Stimulated activated CD8-positive, alpha-beta memory T cell treated with anti-CD3 and anti-CD28 coated beads, Interleukin-12 subunit alpha, Interleukin-12 subunit beta, amount 100 ng/mL, for 24 hours (primary cell): Measurements from ENCODE around the gene C10orf90.

Experiments used
- DNase-seq: peaks from one replicate; pipeline ENCODE4 v3.0.0-alpha.2; 2020; ENCODE audit errors: extremely low read depth

Gene C10orf90

DNA sequence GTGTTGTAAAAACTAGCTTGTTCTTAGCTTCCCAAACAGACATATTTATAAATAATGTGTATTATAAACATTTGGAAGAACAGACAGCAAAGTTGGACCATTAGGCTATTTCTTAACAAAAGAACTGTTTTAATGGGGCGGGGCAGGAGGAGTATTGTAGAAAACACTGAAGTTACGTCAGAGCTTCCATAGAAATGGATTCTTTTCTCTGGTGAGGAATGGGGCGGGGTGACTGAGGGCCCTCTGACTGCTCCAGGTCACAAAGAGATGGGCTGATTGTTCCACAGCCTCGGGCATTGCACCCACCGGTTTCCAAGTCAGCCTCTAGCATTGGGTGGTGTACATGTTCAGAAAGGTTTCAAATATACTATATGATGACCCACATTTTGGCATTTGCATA lies 245.5 kb downstream of the C10orf90 start:
- no peak for DNase-seq

DNA sequence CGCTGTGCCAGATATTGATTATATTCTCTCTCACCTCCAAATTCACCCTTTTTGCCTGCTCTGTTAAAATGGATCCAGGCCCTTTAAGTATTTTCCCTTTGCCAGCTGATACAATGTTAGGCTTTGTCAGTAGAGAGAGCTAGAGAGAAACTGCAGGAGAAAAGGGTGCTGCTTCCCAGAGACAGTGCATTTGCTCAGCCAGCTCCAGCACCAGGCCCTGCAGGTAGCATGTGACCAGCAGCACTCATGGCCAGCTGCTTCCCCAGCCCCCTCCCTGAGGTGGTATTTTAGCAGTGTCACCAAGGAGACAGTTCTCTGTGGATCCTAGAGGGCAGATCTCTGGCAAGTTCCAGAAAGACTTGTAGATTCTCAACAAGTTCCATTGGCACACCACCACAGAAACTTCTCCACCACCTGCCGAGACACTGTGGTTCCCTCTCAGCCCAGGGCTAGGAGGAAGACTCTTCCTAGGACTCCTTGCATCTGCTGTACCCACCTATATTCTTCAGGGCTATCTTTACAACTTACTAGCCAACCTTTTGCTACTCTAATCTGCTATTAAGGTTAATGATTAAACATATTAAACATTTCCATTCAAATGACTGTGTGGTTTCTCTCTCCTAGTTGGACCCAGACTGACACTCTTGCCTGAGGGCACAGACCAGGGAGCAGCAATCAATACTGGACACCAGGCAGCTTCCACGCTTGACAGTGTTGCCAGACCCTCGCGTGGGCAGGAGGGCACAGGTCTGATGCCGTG lies 246.6 kb downstream of the C10orf90 start:
- no peak for DNase-seq

DNA sequence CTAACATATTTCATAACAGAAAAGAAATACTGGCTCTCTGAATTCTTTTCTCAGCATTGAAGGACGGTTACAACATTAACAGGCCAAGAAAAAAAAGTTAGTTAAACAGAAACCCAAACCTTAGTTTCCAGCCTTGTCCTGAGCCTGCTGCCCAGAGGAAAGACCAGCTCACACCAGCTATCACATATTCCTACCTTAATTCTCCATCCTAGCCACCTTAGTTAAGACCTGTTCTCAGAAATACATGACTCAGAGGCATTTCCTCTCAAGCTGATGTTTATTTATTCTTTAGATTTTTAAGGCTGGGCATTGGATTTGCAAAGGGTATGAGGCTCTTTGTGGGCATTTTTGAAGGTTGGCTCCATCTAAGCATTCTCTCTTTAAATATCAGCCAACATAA lies 247.9 kb downstream of the C10orf90 start:
- no peak for DNase-seq

DNA sequence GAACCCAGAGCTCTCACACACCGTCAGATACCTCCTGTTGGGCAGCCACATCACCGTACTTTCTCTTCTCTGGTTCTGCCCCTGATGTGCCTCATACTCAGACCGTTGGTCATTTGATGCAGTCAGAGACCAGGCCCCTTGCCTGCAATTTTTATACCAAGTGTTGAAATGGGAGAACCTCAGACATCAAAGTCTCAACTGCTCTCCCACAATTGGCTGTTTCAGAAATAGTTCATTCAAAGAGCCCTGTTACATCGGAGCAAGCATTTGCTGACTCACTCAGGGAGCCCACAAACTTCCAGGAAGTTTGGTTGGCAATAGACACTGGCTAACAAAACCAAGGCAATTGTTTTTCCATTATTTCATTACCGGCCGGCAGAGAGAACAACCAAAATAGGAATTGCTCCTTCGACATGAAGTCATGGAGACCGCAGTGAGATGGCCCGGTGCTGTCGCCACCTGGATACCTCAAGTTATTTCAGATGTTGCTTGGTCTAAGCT lies 248.7 kb downstream of the C10orf90 start:
- DNase-seq: no peak

DNA sequence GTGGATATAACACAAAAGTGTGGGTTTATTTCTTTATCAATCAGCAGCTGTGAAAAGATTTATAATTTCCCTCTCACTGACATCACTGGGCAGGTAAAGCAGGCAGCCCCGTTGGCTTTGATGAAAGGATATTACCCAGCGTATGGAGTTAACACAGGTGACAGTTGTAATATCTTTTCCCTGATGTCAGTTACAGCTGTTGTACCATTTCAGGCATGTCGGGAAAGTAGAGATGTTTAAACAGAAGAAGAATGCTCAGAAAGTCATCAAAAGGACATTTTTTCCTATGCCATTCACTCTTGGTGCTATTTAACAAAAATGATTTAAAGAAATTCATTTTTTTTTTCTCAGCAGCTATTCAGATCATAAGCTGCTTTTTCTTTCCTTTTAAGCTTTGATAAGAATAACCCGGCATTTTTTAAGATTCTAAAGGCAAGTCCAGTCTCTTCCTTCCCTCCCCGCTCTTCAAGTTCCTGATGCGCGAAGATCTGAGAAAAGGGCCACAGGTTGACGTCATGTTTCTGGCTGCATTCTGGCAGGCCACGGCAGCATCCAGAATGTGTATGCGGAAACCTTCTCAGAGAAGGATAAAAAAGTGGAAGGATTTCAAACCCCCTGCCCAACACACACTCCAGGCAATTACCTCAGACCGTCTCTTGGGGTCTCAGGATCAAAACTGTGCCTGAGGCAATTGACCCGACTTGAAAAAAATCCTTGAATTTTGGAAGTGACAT lies 249.8 kb downstream of the C10orf90 start:
- no peak for DNase-seq

DNA sequence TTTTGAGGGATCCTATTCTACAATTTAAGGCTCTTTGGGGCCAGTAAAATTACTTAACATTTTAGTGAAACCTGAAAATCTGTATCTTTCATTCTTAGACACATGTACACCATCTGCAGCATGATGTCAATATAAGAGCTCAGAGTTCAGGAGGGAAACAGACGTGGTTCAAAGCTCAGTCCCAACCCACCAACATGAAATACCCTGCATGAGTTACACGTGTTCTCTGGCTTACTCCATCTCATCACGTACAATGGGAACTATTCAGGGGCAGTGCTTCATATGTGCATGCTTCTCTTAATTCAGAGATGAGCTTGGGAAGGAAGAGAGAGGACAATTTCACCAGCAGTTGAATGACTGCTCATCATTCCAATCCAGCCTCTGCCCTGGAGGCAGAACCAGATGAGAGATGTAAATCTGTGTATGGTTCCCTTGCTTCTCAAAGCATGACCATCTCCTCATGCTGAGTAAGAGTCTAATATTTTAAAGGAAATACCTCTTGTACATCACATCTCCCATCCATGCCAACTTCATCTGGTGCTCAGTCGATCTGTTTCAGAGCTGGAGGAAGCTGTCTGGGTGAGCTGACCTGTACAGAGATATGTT lies 253.2 kb downstream of the C10orf90 start:
- no peak for DNase-seq

DNA sequence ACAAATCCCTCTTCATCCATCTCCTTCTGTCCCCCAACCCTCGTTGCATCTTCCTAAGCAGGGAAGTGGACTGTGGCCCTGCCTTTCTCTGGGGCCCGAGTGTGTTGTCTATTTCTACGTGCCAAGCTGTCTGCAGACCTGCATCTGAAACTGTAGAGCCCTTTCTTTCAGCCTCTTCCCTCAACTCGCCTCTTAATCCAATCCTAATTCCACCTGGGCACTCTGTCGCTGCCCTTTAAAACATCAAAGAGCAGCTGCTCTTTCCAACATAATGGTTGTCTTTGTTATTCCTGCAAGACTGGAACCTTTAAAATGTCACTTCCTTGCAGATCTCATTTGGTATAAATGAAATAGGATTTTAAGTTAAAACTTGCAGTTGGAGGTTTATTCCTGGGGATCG lies 260.7 kb downstream of the C10orf90 start:
- no peak for DNase-seq

DNA sequence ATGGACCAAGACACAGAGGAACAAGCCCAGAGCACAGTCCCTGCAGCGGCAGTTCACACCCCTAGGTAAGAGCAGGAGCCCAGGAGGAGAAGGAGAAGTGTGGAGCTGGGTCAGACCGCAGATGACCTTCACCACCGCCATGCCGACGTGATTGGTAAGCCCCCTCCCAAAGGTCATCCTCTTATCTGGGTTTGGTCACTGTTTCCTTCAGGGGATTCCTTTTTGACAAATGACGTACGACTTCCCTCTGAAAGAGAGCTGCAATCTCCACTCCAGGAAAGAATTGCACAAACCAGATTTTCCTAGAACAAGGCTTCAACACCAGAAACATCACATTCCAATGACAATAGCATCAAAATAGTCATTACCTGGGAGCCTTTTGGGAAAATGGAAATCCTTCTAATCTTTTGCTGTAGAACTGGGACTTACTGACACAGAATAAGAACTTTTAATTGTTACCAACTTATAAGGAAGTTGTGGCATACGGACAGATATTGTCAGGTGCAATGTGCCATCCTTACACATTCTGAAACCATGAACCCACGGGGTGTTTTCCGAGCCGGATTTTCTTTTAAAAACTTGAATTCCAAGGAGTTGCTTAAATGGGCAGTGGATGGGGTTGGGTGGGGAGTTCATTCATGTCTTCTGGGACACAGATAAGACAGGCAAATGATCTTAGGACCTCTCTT lies 261.4 kb downstream of the C10orf90 start:
- no peak for DNase-seq

DNA sequence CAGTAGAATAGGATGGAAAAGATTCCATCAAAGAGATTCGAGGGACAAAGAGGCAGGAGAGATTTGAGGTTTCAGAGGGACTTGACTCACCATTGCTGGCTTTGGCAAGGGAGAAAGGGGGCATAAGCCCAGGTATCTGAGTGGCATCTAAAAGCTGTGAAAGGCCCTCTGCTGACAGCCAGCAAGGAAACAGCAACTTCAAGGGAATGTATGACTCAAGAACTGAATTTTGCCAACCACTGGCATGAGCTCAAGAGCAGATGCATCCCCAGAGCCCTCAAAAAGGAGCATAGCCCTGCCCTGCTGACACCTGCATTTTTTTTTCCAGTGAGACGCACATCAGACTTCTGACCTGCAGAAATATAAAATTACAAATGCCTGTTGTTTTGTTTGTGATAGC lies 262.7 kb downstream of the C10orf90 start:
- no peak for DNase-seq

DNA sequence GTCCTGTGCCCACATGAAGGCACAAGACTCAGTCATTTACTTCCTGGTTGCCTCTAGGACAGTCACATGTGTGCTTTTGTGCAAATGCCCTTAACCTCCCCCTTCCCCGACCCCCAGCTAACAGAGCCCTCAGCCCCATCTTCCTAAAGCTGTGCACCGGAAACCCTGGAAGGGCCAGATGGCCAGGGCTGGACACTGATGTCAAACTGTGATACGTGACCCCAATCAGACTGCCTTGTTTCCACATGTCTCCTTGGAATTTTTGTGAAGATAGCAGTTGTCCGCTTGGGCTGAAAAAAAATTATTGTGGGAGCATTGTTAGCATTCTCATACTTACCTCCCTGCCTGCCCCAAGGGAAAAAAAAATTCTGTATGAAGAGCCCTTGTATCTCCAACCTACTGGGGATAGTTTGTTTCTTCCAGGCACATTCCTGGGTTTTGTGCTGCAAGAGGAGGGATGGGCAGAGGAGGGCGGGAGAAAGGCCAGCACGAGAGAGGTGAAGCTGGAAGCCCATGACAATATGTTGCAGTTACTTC lies 265.2 kb downstream of the C10orf90 start:
- DNase-seq: no peak

DNA sequence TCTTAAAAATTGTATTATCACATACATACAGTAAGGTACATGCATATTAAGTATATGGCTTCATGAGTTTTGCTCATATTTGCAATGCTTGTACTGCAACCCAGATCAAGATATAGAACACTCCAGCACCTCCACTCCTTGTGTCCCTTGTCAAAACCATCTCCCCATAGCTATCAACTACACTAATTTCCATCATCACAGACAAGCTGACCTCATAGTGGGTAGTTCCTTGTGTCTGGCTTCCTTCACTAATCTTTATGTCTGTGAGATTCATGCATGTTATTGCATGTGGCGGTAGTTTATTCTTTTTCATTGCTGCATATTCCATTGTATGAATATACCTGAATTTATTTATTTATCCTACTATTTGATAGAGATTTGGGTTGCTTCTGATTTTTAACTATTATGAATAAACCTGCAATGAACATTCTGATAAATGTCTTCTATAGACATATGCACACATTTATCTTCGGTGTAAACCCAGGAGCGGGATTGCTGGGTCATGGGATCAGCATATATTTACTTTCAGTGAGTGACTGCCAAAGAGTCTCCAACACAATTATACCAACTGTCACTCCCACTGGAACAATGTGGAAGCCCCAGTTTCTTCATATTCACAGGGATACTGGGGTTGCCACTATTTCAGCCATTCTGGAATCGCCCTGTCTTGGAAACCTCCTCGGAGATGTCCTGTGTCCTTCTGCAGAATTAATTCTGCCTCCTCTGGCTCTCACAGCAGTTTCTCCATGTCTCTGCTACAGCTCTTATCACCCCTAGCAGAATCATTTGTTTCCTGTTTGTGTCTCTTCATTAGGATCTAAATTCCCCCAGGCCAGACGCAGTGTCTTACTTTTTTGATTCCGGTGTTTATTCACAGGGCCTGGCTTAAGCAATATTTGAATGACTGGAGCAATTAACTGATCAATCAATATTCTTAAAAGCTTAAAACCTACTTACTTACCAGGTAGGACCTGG lies 267.5 kb downstream of the C10orf90 start:
- DNase-seq: no peak

DNA sequence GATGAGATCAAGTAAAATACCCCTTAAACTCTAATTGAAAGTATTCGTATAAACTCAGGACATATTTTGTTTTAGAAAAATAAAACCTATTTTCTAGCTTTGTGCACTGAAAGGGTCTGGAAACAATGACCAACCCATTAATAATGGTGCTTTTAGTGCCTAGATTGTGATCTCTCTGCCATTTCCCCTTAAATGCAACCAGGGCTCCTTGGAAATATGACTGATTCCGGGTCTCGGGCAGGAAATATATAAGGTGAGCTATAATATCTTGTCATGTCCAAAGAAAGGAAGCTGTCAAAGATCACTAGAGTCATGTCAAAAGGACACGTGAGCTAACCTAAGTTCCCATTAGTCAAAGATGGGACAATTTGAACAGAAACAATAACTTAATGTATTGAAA lies 269.9 kb downstream of the C10orf90 start:
- DNase-seq: no peak

DNA sequence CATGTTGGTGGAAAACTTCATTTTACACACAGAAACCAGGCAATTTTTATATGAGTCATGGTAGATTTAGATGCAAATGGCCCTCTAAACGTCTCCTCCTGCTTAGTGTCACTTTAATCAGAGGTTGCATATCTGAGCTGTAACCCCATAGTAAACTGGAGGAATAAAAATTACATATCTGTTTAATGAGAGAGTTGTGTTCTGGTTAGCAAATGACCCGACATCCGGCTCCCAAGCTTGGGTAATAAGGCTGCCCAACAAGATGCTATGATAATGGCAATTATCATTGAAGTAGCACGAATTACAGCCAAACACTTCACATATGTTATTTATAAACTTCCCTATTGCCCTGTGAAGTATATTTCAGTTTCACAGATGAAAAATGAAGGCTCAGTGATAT lies 271.6 kb downstream of the C10orf90 start:
- DNase-seq: no peak

DNA sequence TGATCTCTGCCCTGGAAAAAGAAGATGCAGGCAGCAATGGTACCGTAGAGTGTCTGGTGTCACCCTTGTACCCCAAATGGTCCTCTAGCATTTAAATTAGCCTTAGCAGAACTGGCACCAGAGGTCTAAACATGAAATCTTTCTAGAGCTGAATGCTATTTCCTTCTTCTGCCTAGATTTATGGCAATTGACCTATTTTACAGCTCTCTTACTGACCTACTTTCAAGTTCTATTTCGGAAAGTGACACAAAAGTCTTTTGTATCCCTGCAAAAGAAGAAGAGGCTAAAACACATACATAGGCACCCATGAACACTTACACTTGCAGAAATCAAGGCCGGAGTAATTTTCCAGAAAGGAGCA lies 272.1 kb downstream of the C10orf90 start:
- DNase-seq: no peak

DNA sequence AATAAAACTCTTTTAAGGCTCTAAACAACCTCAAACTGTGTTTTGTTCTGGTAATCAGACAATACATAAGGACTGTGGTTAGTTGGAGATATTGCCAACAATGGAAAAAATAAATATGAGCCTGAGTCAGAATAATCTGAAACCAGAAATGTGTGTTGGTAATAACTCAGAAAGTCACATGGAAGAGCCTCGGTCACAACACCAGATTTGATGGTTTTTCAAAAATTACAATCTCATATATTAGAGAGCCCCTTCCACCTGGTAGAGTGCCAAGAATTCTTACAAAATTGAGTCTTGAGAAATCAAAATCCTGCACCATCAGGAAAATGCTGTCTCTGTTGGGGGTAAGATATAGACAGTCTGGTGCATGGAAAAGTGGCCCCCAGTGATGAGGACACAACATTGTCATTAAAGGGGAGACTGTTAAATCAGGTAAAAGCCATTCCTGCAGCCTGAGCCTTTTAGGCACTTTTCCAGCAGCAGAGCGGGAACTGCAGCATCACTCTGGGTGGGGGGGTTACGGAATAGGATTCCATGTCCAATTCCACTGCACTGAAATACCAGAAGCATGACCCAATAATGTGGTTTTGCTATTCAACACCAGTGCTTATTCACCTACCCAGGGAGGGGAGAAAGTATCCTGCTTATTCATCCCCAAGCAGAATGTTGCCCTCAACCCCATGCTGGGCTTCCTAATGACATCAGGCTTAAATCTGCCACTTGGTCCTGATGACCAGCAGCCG lies 272.7 kb downstream of the C10orf90 start:
- no peak for DNase-seq

DNA sequence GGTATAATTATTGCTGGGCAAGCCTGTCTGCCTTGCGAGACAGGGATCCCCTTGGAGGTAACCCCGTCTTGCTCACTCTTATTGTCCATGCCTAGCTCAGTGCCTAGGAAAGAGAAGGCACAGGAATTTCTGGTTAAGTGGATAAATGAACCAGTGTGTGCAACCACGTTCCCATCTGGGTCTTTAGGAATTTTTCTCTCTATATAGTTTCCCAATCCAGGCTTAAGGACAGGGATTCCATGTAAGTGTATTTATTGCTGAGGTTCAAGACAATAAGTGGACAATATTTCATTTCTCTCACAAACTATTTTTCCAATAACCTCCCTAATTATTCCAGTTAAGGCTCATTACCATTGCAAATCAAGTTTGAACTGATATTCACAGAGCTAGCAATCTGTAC lies 273.3 kb downstream of the C10orf90 start:
- no peak for DNase-seq

DNA sequence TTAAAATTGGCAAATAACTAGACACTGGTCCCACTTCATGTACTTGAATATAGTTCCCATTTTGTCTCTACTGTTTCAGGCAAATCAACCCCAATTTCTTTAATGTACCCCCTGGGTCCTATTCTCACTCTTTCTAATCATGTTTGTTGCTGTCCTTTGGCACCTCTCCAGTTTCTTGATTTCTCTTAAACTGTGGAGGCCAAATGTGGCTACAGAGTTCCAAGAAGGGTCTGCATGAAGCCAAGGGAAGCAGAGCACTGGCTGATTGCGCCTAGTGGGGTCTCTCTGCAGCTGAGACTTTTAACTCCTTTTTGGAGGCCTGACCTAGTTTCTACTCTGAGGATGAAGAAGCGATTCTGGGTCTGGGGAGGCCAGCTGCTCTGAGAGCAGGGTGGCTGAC lies 275.5 kb downstream of the C10orf90 start:
- DNase-seq: no peak

DNA sequence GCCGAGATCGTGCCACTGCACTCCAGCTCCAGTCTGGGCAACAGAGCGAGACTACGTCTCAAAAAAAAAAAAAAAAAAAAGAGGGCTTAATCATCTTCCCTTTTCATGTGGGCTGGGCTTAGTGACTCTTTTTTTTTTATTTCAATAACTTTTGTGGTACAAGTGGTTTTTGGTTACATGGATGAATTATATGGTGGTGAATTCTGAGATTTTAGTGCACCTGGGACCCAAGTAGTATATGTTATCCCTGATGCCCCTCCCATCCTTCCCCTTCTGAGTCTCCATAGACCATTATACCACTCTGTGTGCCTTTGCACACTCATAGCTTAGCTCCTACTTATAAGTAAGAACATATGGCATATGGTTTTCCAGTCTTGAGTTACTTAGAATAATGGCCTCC lies 277.4 kb downstream of the C10orf90 start:
- DNase-seq: no peak

DNA sequence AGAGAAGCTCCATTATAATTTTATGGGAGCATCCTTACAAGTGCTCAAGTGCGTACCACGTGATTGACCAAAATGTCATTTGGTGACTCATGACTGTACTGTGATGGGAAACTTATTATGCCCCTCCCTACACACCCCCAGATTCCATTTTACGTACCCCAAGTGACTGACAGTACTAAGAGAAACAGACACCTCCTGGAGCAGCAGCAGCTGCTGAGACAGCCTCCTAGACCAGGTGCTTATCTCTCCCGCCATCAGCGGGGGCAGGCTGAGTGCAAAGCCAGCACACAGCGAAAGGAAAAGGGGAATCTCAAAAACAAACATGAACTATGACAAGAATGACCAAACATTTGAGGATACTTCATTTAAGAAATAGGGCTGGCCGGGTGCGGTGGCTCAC lies 278.0 kb downstream of the C10orf90 start:
- DNase-seq: no peak

DNA sequence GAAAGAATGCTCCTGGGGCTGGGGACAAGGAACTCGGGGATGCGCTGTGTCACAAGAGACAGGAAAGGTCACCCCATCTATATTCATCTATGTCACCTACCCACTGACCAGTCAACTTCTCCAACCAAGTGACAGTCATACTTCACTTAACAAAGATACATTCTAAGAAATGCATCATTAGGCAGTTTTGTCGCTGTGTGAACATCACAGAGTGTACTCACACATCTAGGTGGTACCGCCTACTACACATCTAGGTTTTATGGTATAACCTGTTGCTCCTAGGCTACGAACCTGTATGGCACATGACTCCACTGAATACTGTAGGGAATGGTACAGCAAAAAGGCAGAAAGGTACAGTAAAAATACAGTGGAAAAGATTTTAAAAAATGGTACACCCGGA lies 278.4 kb downstream of the C10orf90 start:
- no peak for DNase-seq
